Measurements from ENCODE around the gene ZNF474. TPM values are rescaled to one million over a fixed set of nuclear protein-coding genes. Genes with fewer than 3 reads are reported as not detected.

The ZNF474 gene
- total and polyA plus RNA-seq, 4 donors: 0.94 to 8.9 (median 5.2) TPM

DNA sequence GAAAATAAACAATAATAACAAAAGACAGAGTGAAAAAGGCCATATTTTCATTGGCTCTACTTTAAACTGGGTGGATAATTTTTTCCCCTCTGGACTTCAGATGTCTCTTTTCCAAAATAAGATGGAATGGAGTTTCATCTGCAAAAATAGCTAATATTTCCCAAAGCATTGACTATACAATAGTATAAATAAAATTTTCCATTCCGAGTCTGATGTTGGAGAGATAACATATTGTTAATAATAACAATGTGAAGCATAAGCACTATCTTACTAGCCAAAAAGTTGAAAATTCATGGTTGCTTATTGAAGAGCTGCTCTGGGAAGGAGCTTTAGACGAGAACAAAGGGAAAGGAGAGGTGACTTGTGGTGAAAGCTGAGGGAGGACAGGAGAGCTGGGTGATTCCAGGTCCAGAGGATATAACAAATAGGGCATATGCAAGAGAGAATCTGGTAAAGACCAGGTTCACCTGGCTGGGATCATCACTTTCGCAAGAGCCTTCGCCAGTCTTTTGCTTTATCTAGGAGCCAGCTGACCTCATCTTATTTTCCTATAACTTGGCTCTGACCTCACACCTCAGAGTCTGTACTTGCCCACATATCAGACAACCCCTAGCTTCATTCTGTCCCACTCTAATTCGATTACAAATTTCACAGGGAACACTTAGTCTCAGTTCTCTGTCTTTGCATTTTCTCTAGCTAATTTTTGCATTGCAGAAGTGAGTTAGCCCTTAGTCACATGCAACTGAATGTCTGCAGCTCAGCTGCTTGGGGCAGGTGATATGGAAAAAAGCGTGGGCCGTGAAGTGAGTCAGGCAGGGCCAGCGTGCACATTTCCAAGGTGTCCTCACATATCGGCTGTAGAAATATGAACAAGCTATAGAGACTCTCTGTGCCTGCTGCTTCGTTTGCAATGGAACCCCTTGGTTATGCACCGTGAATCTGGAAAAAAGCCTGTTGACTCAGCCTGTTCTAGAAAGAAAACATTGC lies 7.6 kb upstream of the ZNF474 start:
- TF ChIP-seq, protein P1, sequence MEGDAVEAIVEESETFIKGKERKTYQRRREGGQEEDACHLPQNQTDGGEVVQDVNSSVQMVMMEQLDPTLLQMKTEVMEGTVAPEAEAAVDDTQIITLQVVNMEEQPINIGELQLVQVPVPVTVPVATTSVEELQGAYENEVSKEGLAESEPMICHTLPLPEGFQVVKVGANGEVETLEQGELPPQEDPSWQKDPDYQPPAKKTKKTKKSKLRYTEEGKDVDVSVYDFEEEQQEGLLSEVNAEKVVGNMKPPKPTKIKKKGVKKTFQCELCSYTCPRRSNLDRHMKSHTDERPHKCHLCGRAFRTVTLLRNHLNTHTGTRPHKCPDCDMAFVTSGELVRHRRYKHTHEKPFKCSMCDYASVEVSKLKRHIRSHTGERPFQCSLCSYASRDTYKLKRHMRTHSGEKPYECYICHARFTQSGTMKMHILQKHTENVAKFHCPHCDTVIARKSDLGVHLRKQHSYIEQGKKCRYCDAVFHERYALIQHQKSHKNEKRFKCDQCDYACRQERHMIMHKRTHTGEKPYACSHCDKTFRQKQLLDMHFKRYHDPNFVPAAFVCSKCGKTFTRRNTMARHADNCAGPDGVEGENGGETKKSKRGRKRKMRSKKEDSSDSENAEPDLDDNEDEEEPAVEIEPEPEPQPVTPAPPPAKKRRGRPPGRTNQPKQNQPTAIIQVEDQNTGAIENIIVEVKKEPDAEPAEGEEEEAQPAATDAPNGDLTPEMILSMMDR (IDR thresholded peaks at IDR 0.05; ENCODE audit: control extremely low read depth, extremely low read depth): no peak
- H3K9me3 ChIP-seq (ENCODE audit: control insufficient read depth in 4 of 4, insufficient read depth in 3 of 4, low read length in 3 of 4): no peaks in the 10 kb centered on the region

DNA sequence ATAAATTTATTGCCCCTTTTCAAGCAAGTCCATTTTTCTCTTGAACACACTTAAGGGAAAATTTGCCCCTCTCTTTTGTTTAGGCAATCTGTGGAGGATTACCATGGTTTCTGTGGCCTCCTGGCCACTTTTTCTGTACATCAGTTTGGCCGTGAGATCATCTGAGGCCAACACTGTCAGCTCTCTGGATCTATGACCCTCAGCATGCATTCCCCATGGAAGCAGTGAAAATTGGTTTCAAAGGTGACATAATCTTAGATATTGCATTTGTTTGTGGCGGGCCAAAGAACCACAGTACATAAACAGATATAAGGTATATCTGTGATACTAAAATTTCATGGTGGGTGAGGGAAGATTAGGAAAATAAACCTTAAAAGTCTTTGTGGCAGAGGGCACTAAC lies 4.6 kb upstream of the ZNF474 start:
- 91 to 92% methylated on average over 2 of the region's 2 CpGs for WGBS, 2 donors
- TF ChIP-seq, protein P1 (IDR thresholded peaks at IDR 0.05; ENCODE audit: control extremely low read depth, extremely low read depth): no peak
- Histone ChIP-seq H3K9ac (ENCODE audit: insufficient read depth in 1 of 2, low read length in 2 of 2) (no peak overlapping the region), H3K36me3 (ENCODE audit: control insufficient read depth in 4 of 4, insufficient read depth in 4 of 4, low read length in 4 of 4) (no peaks in the 10 kb centered on the region), H3K4me3 (no peak overlapping the region), H3K27ac (ENCODE audit: low read depth in 1 of 2, low read length in 1 of 2) (no peak overlapping the region), H3K27me3 (ENCODE audit: control insufficient read depth in 3 of 3, insufficient read depth in 3 of 3, low read length in 2 of 3) (no peaks in the 10 kb centered on the region), H3K9me3 (ENCODE audit: control insufficient read depth in 4 of 4, insufficient read depth in 3 of 4, low read length in 3 of 4) (no peaks in the 10 kb centered on the region), H3K4me1 (ENCODE audit: control insufficient read depth in 5 of 5, insufficient read depth in 5 of 5, low read length in 5 of 5) (peaks cover 0 to 24% (median 3%) of the 10 kb centered on the region in 5 donors)
- DNase-seq (no peak), ATAC-seq (ENCODE audit: insufficient read depth, low FRiP score) (no peak)

More for the DNA sequence above, 7.6 kb upstream of the ZNF474 start:
- ATAC-seq (ENCODE audit: insufficient read depth, low FRiP score): no peak
- DNase-seq: no peak
- H3K9ac ChIP-seq (ENCODE audit: insufficient read depth in 1 of 2, low read length in 2 of 2): no peak overlapping the region
- no peak overlapping the region for H3K4me3 ChIP-seq
- no peaks in the 10 kb centered on the region for H3K36me3 ChIP-seq (ENCODE audit: control insufficient read depth in 4 of 4, insufficient read depth in 4 of 4, low read length in 4 of 4)
- 88 to 91% methylated on average over 11 of the region's 11 CpGs for WGBS, 2 donors
- peaks cover 0 to 17% (median 0%) of the 10 kb centered on the region in 5 donors for H3K4me1 ChIP-seq (ENCODE audit: control insufficient read depth in 5 of 5, insufficient read depth in 5 of 5, low read length in 5 of 5)
- no peaks in the 10 kb centered on the region for H3K27me3 ChIP-seq (ENCODE audit: control insufficient read depth in 3 of 3, insufficient read depth in 3 of 3, low read length in 2 of 3)
- no peak overlapping the region for H3K27ac ChIP-seq (ENCODE audit: low read depth in 1 of 2, low read length in 1 of 2)

DNA sequence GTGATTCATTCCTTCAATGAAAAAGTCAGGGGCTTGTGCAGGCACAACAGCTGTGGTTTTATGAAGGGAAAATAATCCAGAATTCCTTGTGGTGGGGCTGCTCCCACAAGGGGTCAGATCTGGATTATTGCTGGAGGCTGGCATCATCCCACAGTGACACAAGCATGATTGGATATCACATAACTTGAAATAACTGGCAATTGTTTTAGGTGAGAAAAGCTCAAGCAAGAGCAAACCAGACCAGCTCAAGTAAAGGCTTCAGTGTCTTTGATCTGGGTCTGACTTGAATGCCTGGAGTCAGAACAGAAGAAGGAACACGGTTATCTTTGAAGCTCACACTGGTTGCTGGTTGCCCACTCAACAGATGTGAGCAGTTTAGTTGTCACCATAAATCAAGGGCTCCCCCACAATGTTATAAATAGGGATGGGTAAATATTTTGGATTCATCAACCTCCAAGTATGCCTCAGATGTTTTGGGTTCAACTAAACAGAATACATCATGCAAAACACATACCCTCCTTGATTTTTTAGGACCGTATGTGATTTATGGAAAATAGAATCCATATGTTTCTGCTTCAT lies 3.1 kb upstream of the ZNF474 start:
- DNase-seq (peak in 2 of 3 donors; percentile 33 to 61), ATAC-seq (ENCODE audit: insufficient read depth, low FRiP score) (no peak)
- Histone ChIP-seq H3K9me3 (ENCODE audit: control insufficient read depth in 4 of 4, insufficient read depth in 3 of 4, low read length in 3 of 4) (no peaks in the 10 kb centered on the region), H3K36me3 (ENCODE audit: control insufficient read depth in 4 of 4, insufficient read depth in 4 of 4, low read length in 4 of 4) (no peaks in the 10 kb centered on the region), H3K27me3 (ENCODE audit: control insufficient read depth in 3 of 3, insufficient read depth in 3 of 3, low read length in 2 of 3) (no peaks in the 10 kb centered on the region), H3K9ac (ENCODE audit: insufficient read depth in 1 of 2, low read length in 2 of 2) (peak overlapping the region in 1 of 2 donors; percentile 50), H3K27ac (ENCODE audit: low read depth in 1 of 2, low read length in 1 of 2) (no peak overlapping the region), H3K4me1 (ENCODE audit: control insufficient read depth in 5 of 5, insufficient read depth in 5 of 5, low read length in 5 of 5) (peaks cover 0 to 24% (median 3%) of the 10 kb centered on the region in 5 donors), H3K4me3 (no peak overlapping the region)
- WGBS, 2 donors: 52% methylated on average over 2 of the region's 2 CpGs
- TF ChIP-seq, protein P1 (IDR thresholded peaks at IDR 0.05; ENCODE audit: control extremely low read depth, extremely low read depth): no peak
